HG02588 (cell line): Measurements from ENCODE around the gene ITGB1BP1.
A peak's percentile ranks its signal among the peaks of the same experiment; 100 is the strongest.

Experiments used
- ATAC-seq: cut with Tn5 transposase; IDR thresholded peaks from one replicate; pipeline ENCODE4 v1.9.1; 2021; ENCODE audit warnings: mild to moderate bottlenecking, moderate library complexity; ENCODE audit not compliant: unreplicated experiment

The ITGB1BP1 gene, protein sequence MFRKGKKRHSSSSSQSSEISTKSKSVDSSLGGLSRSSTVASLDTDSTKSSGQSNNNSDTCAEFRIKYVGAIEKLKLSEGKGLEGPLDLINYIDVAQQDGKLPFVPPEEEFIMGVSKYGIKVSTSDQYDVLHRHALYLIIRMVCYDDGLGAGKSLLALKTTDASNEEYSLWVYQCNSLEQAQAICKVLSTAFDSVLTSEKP

DNA sequence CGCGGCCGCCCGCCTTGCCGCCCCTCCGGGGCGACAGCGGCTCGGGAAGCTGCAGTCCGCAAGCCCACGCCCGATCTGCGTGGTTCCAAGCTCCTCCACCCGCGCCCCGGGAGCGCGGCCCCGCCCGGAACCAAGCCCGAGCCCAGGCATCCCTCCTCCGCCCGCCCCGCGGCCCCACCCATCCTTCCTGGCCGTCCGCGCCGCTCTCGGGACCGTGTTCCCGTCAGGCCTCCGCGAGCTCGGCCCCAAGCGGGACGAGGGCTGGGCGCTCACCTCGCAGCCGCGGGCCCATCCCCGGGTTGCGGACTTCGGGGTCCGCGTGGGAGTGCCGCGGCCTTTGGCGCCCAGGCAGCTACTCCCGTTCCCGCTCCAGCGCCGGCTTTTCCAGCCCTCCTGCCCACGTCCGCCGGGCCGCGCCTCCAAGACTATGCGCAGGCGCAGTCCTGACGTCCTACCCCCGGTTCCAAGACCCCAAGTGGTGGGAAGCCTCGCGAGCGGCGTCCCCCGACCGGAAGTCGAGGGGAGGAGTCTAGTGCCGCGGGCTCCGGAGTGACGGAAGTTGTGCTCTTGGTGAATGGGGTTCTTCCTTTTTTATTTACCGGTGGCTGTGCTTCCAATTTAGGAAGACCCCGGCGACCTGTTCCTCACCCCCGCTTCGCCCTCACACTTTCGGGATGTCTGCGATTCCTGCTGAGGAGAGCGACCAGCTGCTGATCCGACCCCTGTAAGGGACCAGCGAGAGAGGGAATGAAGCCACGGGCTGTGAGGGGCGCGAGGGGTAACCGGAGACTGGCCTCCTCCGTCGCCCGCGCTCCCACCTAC, at the start of gene ITGB1BP1, which contains the start of gene CPSF3:
Gene ITGB1BP1, minus strand, starts transcription at position 429 of the 822 bp plus-strand sequence. CDS start 4,831 bp downstream, outside the sequence.
Gene CPSF3, plus strand, starts transcription at position 555 of the 822 bp plus-strand sequence. Its CDS starts 120 bp downstream, at position 675.
- peak; percentile 81 for ATAC-seq

DNA sequence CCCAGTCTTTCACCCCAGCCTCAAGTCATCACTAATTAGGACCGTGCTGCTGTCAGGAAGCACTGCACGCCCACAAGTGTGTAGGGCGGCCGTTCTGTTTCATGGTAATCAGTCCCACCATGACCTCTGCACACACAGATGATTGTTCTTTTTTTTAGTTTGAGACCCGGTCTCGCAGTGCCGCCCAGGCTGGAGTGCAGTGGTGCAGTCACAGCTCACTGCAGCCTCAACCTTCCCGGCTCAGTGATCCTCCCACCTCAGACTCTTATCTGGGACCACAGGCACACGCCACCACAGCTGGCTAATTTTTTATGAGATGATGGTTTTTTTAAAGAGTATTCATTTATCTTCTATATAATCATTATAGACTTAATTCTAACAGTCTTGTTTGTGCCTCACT, 49.2 kb upstream of the ITGB1BP1 start:
- ATAC-seq = no peak

DNA sequence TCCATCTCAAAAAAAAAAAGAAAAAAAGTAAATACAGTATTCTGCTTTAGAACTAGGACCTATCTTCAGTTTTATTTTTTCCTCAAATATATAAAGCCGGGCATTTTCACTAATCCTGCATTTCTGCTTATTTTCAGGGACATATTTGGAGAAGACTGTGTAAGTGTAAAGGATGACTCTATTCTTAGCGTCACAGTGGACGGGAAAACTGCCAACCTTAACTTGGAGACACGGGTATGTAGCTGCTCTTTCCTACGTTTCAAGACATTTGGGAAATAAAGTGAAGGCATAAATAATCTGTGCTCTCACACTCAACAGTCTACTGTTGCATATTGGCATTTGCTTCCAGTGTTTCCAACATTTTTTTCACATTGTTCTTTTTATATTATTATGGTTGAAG, 47.9 kb upstream of the ITGB1BP1 start:
- ATAC-seq = no peak

DNA sequence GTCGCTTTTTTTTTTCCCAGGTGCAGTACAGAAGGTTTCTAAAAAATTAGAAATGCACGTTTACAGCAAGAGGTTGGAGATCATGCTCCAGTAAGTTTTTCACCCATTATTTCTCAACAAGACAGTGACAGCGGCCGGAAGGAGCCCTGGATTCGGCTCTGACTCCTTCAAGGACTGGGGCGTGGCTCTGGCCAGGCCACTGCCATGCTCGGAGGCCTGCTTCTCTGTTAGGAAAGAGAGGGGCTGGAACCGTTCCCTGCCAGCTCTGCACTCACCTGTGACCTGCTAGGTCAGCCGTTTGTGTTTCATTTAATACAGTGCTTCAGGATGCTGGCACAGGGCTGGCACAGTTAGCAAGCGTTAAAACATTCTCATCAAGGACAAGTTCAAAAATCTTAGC, 44.4 kb upstream of the ITGB1BP1 start:
- no peak for ATAC-seq

DNA sequence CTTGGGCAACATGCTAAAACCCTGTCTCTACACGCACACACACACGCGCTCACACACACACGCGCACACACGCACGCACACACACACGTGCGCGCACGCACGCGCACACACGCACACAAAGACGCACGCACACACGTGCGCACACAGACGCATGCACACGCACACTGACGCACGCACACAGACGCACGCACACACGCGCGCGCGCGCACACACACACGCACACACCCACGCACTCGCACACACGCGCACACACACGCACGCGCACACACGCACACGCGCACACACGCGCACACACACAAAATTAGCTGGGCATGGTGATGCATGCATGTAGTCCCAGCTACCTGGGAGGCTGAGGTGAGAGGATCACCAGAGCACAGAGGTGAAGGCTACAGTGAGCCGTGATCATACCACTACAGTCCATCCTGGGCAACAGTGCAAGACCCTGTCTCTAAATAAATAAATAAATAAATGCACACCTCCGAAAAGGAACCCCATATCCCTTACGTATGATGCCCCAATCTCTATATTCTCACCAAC, 42.9 kb upstream of the ITGB1BP1 start:
- no peak for ATAC-seq

DNA sequence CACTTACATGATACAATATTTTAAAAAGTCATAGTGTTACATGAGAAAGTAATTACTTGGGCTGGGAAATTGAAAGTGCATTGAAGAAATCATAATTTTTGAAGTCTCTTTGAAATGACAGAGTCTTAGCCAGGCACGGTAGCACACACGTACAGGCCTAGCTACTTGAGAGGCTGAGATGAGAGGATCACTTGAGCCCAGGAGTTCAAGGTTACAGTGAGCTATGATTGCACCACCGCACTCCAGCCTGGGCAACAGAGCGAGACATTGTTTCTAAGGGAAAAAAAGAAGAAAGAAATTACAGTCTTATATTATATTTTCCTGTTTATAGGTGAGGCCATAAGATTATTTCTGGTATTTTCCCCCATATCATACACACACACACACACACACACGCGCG, 41.8 kb upstream of the ITGB1BP1 start:
- no peak for ATAC-seq

DNA sequence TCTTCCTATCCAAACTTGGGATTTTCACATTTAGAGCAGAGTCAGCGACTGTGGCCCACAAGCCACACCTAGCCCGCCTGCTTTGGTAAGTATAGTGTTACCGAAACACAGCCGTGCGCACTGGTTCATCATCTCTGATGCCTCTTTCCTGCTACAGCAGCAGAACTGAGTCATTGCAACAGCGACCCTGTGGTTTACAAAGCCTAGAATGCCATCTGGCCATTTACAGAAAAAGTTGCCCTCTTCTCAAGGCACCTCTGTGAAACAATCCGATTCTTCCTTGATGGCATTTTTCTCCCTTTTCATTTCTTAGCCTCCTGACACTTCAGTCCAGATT, 40.3 kb upstream of the ITGB1BP1 start:
- ATAC-seq = no peak

DNA sequence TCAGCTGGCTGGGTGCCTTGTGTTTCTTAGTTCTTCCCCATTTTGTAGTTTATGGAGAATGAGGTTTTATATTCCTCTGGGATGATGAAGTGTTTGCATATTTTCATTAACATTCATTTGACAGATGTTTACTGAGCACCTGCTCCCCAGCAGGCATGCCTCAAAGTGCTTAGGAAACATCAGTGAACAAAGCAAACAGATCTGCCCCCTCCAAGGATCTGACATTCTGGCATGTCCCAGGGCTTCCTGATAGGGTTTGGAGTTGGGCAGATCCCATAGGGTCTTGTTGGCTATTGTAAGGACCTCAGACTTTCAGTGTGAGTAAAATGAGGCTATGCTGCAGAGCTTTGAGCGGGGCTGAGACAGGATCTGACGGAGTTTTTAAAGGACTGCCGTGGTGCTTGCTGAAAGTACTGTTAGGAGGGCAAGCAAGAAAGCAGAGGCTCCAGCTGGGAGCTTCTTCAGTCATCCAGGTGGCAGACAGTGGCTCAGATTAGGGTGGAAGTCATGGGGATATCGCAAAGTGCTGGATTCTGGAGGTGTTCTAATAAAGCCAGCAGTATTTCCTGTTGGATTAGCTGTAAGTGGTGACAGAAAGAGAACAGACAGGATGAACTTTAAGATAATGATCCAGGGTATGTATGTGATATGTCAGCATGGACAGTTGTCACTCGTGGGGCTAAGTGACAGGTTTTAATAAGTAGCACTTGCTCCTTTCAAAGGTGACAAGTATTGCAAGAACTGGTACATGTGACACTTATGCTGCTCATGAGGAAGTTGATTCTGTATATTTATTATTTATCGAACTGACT, 39.8 kb upstream of the ITGB1BP1 start:
- ATAC-seq = no peak

DNA sequence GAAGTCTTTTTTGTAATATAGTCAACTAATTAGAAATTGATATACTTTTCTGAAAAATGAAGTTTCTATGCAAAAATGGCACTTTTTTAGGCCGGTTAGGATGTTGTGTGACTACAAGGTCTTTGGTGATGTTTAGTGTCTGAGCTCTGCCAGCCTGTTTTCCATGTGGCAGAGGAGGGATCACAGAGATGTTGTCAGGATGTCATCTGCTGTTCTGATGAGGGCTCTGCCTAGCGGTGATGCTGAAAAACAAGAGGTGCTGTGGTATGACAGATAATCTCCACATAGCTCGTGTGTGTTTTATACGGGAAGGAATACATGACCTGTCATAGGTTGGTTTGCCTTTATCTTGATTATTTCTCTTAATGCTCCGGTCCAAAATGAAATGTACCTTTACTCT, 39.0 kb upstream of the ITGB1BP1 start:
- ATAC-seq = no peak

DNA sequence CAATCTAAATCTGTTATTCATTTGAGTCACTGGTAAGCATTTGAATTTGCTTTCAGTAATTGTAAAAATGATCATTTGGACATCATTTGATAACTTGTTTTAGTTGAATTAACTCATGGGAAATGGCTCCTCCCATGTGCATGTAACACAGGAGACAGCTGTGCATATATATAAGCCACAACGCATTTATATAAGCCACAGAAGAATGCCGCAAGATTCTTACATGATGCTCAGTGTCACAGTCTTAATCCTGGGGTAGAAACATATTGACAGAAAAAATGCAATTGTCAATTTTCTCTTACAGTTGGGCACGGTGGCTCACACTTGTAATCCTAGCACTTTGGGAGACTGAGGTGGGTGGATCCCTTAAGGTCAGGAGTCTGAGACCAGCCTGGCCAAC, 37.8 kb upstream of the ITGB1BP1 start:
- ATAC-seq = no peak

DNA sequence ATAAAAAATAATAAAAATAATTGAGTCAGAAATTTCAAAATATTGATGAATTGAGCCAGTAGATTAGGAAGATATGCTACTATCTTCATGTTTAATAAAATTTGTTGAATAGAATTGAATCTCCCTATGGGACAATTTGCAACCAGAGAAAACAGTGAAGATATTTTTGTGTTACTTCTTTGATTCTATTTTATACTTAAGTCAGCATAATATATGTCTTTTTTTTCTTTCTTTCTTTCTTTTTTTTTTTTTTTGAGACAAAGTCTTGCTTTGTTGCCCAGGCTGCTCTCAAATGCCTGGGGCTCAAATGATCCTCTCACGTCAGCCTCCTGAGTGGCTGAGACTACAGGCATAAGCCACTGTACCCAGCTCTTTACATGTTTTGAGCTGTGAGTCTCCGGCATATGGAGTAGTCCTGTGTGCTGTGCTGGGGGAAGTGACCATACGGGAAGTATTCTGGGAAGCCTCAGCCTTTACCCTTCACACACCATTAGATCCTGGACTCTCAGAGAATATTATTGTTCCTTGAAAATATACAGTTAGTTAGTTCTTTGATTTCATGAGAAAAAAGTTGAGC, 37.2 kb upstream of the ITGB1BP1 start:
- no peak for ATAC-seq

DNA sequence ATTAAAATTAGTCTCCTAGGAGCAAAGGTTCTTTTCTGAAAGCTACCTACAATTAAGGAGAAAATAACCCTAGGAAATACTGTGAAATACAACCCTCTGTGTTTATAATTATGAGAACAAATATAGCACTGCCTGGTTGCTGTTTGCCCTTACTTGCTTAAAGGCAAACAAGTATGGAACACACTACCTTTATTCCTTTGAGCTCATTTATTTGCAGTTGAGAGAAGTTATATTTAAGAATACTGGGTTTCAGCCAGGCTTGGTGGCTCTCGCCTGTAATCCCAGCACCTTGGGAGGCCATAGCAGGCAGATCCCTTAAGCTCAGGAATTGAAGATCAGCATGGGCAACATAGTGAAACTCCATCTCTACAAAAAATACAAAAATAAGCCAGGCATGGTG, 27.9 kb upstream of the ITGB1BP1 start:
- ATAC-seq = no peak

DNA sequence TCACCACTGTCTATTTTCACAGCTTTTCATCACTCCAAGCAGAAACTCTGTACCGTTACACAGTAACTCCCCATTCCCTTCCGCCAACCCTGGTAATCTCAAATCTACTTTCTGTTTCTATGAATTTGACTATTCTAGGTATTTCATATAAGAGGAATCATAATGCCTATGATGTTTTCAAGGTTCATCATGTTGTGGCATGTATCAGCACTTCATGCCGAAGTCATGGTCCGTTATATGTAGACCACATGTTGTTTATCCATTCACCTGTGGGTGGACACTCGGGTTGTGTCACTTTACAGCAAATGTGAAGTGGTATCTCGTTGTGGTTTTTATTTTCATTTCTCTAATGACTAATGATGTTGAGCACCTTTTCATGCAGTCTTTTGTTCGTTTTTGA, 21.8 kb upstream of the ITGB1BP1 start:
- ATAC-seq = no peak

DNA sequence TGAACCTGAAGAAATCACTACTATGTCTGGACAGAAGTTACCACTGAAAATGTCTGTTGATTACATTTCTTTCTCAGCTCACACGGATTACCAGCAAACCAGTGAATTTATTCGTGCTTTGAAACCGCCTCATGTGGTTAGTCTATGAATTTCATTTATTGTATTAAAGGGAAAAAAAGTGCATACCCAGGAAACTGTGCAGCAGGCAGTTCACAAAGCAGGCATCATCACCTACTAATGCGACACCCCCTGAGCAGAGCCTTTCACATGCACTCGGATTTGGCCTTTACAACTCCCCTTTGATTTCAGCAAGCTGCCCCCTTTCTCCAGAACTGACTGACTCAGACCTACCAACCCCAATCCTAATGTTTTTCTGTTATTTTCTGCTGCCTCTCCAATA, 20.2 kb upstream of the ITGB1BP1 start:
- ATAC-seq = no peak

DNA sequence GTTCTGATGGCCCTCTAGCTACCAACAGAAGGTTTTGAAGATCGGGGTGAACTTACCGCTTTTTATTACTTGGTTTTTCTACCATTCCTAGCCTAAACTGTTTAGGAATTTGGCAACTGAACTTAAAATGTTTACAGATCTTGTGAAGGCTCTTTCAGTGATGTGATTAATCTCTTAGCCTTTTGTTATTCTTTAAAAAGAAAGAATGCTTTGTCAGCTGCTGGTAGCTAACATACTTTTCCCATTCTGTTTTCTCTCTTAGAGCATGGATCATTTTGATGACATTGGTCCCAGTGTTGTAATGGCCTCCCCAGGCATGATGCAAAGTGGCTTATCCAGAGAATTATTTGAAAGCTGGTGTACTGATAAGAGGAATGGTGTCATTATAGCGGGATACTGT, 18.2 kb upstream of the ITGB1BP1 start:
- ATAC-seq = no peak

DNA sequence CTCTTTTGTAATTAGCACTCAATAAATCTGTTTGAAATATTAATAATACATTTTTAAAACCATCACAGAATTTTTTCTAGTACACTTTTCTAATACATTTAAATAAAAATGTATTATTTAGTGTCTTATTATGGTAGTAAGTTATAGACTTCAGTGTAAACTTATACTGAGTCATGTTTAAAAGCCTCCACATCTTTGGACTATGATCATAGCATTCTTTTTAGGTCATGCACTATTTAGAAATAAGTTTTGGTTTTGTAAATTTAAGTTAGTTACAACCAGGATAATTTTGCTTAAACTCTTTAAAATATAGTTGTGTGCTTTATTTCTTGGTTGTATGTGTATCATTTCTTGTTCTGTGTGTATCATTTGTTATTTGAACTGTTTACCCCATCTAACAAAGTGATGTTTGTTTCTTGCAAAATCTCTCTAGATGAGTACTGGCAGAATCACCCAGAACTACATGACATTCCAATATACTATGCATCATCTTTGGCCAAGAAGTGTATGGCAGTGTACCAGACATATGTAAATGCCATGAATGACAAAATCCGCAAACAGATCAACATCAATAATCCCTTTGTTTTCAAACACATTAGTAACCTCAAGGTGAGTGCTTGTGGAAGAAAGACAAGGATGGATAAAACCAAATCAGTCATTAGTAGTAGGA, 16.9 kb upstream of the ITGB1BP1 start:
- no peak for ATAC-seq

DNA sequence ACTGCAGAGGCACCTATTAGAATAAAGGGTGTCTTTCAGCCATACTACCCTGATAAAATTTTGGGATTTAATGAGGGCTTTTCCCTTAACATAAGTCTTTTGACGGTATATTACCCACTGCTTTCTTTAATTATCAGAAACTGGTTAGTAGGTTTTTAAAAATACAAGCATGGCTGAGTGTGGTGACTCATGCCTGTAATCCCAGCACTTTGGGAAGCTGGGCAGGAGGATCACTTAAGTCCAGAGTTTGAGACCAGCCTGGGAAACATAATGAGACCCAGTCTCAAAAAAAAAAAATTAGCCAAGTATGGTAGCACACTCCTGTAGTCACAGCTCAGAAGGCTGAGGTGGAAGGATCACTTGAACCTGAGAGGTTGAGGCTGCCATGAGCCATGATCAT, 16.2 kb upstream of the ITGB1BP1 start:
- ATAC-seq = no peak

DNA sequence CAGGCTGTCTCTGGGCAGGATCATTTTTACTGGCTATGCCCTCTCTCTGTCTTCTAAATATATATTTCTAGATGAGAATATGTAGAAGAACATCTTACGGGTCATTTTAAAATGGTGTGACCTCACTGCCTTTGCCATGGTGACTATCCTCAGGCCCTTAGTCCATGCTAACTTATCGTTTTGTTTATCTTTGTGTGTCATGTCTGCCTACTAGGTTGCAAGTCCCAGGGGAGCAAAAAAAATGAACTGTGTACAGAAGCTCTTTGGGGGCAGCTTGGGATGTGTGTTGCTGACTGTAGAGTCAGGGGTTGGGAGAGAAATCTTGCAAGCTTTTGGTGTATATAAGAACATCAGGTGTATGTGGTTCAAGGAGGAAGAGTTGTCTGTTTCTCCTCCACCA, 11.2 kb upstream of the ITGB1BP1 start:
- no peak for ATAC-seq

DNA sequence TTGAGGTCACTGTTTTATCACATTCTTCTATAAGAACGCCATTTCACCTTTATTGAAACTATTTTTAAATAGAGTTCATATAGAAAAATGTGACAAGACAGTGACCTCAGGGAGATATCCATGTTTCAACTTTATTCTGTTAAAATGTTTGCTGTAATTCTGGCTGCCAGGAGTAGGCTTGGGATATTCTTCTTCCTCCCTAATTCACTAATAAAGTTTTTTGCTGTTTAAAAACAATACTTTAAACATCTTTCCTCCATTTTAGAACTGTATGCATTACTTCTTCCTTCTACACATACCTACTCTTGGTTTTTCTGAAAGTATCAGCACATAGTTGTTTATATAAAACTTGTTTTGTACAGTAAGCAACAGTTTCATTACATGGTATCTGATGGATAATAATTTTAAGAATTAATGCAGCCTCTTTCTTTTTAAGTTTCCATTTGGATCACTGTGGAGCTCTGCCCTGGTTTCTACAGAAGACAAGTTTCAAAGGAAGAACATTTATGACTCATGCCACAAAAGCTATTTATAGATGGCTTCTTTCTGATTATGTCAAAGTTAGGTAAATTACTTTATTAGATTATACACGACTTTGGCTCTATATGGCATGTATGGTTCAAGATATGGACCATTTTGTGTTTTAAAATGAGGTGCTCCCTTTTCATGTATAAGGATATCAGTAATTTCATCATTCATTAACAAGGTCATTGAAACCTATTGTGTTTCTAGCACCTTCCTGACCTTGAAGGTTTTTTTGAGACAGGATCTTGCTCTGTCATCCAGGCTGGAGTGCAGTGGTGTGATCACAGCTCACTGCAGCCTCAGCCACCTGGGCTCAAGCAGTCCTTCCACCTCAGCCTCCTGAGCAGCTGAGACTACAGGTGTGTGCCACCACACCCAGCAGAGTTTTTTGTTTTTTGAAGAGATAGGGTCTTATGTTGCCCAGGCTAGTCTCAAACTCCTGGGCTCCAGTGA, 7.3 kb upstream of the ITGB1BP1 start:
- ATAC-seq = no peak
